GM23338 (cell line): Measurements from ENCODE around the gene ASS1. TPM values are rescaled to one million over a fixed set of nuclear protein-coding genes. Genes with fewer than 3 reads are reported as not detected.

Source experiments
- ATAC-seq: fragments of 200-7000 bp; cut with Tn5 transposase; 3 replicates; pipeline ENCODE4 v1.9.1; 2020
- DNase-seq: peaks from one replicate; pipeline ENCODE4 v3.0.0-alpha.2; 2015; ENCODE audit warnings: low spot score
- H2AFZ ChIP-seq: fragments of 200-600 bp; sonication (generic); 2 replicates; pipeline ENCODE4 v1.8.0; 2016; ENCODE audit warnings: antibody characterized with exemption, mild to moderate bottlenecking, moderate library complexity
- H3F3A ChIP-seq: fragments of 200-600 bp; sonication (generic); replicated peaks from 2 replicates; pipeline ENCODE4 v1.8.0; 2017; ENCODE audit warnings: antibody characterized with exemption, mixed run types, low read depth
- H3K27ac ChIP-seq: fragments of 200-600 bp; sonication (generic); 2 replicates; pipeline ENCODE4 v1.6.1; 2016; ENCODE audit warnings: low read depth
- H3K27me3 ChIP-seq: fragments of 200-600 bp; sonication (generic); 2 replicates; pipeline ENCODE4 v1.8.0; 2016; ENCODE audit warnings: mild to moderate bottlenecking, mixed run types, moderate library complexity; ENCODE audit not compliant: insufficient read depth
- H3K36me3 ChIP-seq: fragments of 200-600 bp; sonication (generic); 2 replicates; pipeline ENCODE4 v1.8.0; 2016; ENCODE audit warnings: mild to moderate bottlenecking; ENCODE audit not compliant: insufficient read depth
- H3K4me1 ChIP-seq: fragments of 200-600 bp; sonication (generic); 2 replicates; pipeline ENCODE4 v1.8.0; 2016; ENCODE audit warnings: mild to moderate bottlenecking, moderate library complexity; ENCODE audit not compliant: insufficient read depth
- H3K4me2 ChIP-seq: fragments of 200-600 bp; sonication (generic); 2 replicates; pipeline ENCODE4 v1.7.1; 2017; ENCODE audit warnings: mixed run types
- H3K4me3 ChIP-seq: fragments of 200-600 bp; sonication (generic); 2 replicates; pipeline ENCODE4 v1.6.1; 2016; ENCODE audit warnings: mixed run types
- H3K79me2 ChIP-seq: fragments of 200-600 bp; sonication (generic); replicated peaks from 2 replicates; pipeline ENCODE4 v1.8.0; 2017; ENCODE audit warnings: mild to moderate bottlenecking; ENCODE audit not compliant: insufficient read depth
- H3K9me2 ChIP-seq: fragments of 200-600 bp; sonication (generic); 2 replicates; pipeline ENCODE4 v1.8.0; 2017; ENCODE audit not compliant: insufficient read depth
- H4K20me1 ChIP-seq: fragments of 200-600 bp; sonication (generic); replicated peaks from 2 replicates; pipeline ENCODE4 v1.8.0; 2017; ENCODE audit warnings: mild to moderate bottlenecking; ENCODE audit not compliant: insufficient read depth
- H3K27ac Mint-ChIP-seq: 2 replicates; pipeline ENCODE4 v1.8.0; 2020; ENCODE audit warnings: inconsistent platforms, mild to moderate bottlenecking, moderate library complexity, mixed read lengths
- H3K27me3 Mint-ChIP-seq: 3 replicates; pipeline ENCODE4 v1.8.0; 2022; ENCODE audit warnings: low read depth, mild to moderate bottlenecking, moderate library complexity, mixed read lengths, inconsistent platforms; ENCODE audit not compliant: insufficient read depth, poor library complexity
- H3K36me3 Mint-ChIP-seq: 3 replicates; pipeline ENCODE4 v1.8.0; 2021; ENCODE audit warnings: low read depth, mild to moderate bottlenecking, inconsistent platforms, moderate library complexity, mixed read lengths
- H3K4me1 Mint-ChIP-seq: 3 replicates; pipeline ENCODE4 v1.8.0; 2020; ENCODE audit warnings: mild to moderate bottlenecking, inconsistent platforms, mixed read lengths
- H3K4me3 Mint-ChIP-seq: 3 replicates; pipeline ENCODE4 v1.8.0; 2021; ENCODE audit warnings: moderate library complexity, mild to moderate bottlenecking, inconsistent platforms, mixed read lengths
- H3K9me3 Mint-ChIP-seq: 3 replicates; pipeline ENCODE4 v1.8.0; 2020; ENCODE audit warnings: moderate library complexity, mild to moderate bottlenecking, inconsistent platforms, mixed read lengths
- CREB1 ChIP-seq: fragments of 250-450 bp; sonication (Bioruptor Pico); IDR thresholded peaks from 2 replicates; pipeline ENCODE4 v1.5.0; 2020; ENCODE audit warnings: low read depth, mild to moderate bottlenecking, moderate library complexity
- CTCF ChIP-seq, 2 experiments: fragments of 200-600 bp in 1 of 2; sonication (generic) in 1 of 2; conservative IDR thresholded peaks; 2 replicates each; pipeline versions ENCODE4 v1.5.1 to v1.6.1; 2016 to 2017; ENCODE audit warnings: antibody characterized with exemption in 2 of 2, low read depth in 2 of 2, mild to moderate bottlenecking in 2 of 2, moderate library complexity in 1 of 2
- ETS1 ChIP-seq: IDR thresholded peaks from 2 replicates; pipeline ENCODE4 v1.6.1; 2016; ENCODE audit warnings: antibody characterized with exemption
- JUNB ChIP-seq: IDR thresholded peaks from one replicate; pipeline ENCODE4 v1.6.1; 2016; ENCODE audit warnings: antibody characterized with exemption; ENCODE audit not compliant: unreplicated experiment
- REST ChIP-seq: IDR thresholded peaks from one replicate; pipeline ENCODE4 v1.6.1; 2018; ENCODE audit warnings: antibody characterized with exemption; ENCODE audit not compliant: unreplicated experiment
- STAT1 ChIP-seq: IDR thresholded peaks from one replicate; pipeline ENCODE4 v1.6.1; 2016; ENCODE audit warnings: antibody characterized with exemption; ENCODE audit not compliant: unreplicated experiment
- polyA plus RNA-seq: library from polyadenylated mRNA; unstranded; fragments of >200 nt; fragmentation: Nextera tagmentation; extraction: Ambion mirVana; gene quantifications from 2 replicates; pipeline ENCODE4 v1.2.1, GENCODE V29; 2016
- total RNA-seq: library from RNA; depleted of rRNA; stranded (reverse); fragments of >200 nt; shearing (Covaris generic); gene quantifications from 2 replicates; pipeline ENCODE4 v1.2.3, GENCODE V29; 2014

ASS1 gene
- total and polyA plus RNA-seq, 2 experiments from 2014 or later = 65.8 to 103 TPM

- no peak for TF ChIP-seq CTCF (conservative IDR thresholded peaks at IDR 0.05; ENCODE audit: low read depth in 2 of 2)
- TF ChIP-seq ETS1 = no peak
- TF ChIP-seq CREB1 (CRISPR knock-in tag) = peak; percentile 42; the same call in 1 of the 2 replicates
These were observed 77.6 kb downstream of the ASS1 start (continued) for GRCh38 chr9:130522233-130522808.

- Histone ChIP-seq H3K27ac (no peak overlapping the region), H3K36me3 (no peaks in the 10 kb centered on the region), H3K4me3 (no peak overlapping the region), H3K79me2 (no peaks in the 10 kb centered on the region), H3F3A (no peaks in the 10 kb centered on the region), H3K9me2 (no peaks in the 10 kb centered on the region), H3K27me3 (no peaks in the 10 kb centered on the region), H3K4me2 (no peak overlapping the region), H4K20me1 (no peaks in the 10 kb centered on the region), H3K4me1 (peaks cover 29% of the 10 kb centered on the region), H2AFZ (peak overlapping the region; percentile 41)
- Mint-ChIP-seq H3K4me1 (peaks cover 33% of the 10 kb centered on the region), H3K27me3 (peaks cover 9% of the 10 kb centered on the region), H3K9me3 (peaks cover 4% of the 10 kb centered on the region; the same call in 1 of the 3 replicates), H3K4me3 (no peak overlapping the region), H3K36me3 (no peaks in the 10 kb centered on the region; the same call in 2 of the 3 replicates), H3K27ac (no peak overlapping the region)
- ATAC-seq (peak; percentile 69), DNase-seq (peak; percentile 69)
- TF ChIP-seq CREB1 (CRISPR knock-in tag) = no peak
These were observed 79.2 kb downstream of the ASS1 start for GRCh38 chr9:130523921-130524320.

- no peak overlapping the region for H3K4me3 Mint-ChIP-seq
- Histone ChIP-seq H3K27ac (no peak overlapping the region), H3K4me1 (peaks cover 28% of the 10 kb centered on the region), H4K20me1 (no peaks in the 10 kb centered on the region), H3K79me2 (no peaks in the 10 kb centered on the region), H2AFZ (no peak overlapping the region; the same call in 1 of the 2 replicates), H3K4me2 (no peak overlapping the region), H3K27me3 (no peaks in the 10 kb centered on the region), H3K4me3 (no peak overlapping the region), H3F3A (no peaks in the 10 kb centered on the region), H3K9me2 (no peaks in the 10 kb centered on the region), H3K36me3 (no peaks in the 10 kb centered on the region)
- no peaks in the 10 kb centered on the region; the same call in 2 of the 3 replicates for H3K36me3 Mint-ChIP-seq
- peaks cover 31% of the 10 kb centered on the region for H3K4me1 Mint-ChIP-seq
- no peak overlapping the region for H3K27ac Mint-ChIP-seq
- H3K27me3 Mint-ChIP-seq = peaks cover 3% of the 10 kb centered on the region
- peaks cover 4% of the 10 kb centered on the region; the same call in 1 of the 3 replicates for H3K9me3 Mint-ChIP-seq
- ATAC-seq = no peak
- no peak for DNase-seq
- TF ChIP-seq CTCF (conservative IDR thresholded peaks at IDR 0.05; ENCODE audit: low read depth in 2 of 2) = no peak
- no peak for TF ChIP-seq REST
- no peak for TF ChIP-seq JUNB
- no peak for TF ChIP-seq ETS1
- no peak for TF ChIP-seq STAT1
These were observed 81.6 kb downstream of the ASS1 start for GRCh38 chr9:130526193-130526853.
